ENCODE data around the gene PTPRM.

DNA sequence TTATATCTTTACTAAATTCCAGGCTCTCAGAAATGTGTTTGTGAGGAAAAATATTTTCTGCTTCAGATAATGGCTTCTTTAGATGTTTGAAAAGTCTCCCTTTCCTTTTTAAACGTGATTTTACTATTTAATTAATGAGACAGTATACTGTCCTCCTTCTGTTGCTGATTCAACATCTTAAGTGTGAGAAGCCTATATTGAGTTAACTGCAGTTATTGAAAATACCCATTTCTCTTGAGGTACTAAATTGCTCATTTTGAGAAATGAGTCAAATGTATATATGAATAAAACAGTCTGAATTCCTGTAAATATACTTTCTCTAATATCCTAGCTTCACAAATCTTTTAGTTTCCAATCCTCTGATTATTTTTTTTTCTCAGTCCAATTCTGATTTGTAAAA is 470.2 kb downstream of the PTPRM start:
- TF ChIP-seq CTCF (IDR thresholded peaks at IDR 0.05) (no peak), POLR2A (IDR thresholded peaks at IDR 0.05) (no peak)
